Measurements from ENCODE around the gene SMARCB1. TPM values are rescaled to one million over a fixed set of nuclear protein-coding genes. Genes with fewer than 3 reads are reported as not detected.

SMARCB1 gene
- total RNA-seq, 1 donor = 55.2 TPM

DNA sequence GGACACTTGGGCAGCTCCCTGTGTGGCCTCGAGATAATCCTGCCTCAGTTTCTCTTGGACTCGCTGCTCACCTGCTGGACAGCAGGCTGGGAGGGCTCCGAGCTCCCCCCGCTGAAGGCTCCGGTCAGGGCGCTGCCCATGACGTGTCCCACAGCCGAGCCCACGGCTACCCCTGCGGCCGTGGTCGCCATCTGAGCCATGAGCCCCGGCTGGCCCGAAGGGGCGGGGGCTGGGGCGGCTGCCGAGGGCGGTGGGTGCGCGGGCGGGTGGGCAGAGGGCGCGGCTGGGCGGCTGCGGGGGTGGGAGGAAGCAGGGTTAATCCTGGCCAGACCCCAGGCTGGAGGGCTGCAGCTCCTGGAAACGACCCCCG is 19.5 kb upstream of the SMARCB1 start:
- H3K4me3 ChIP-seq (ENCODE audit: low read depth, low read length) = peak overlapping the region; percentile 53
- no peak for DNase-seq (ENCODE audit: low read depth)
- TF ChIP-seq, protein P1, sequence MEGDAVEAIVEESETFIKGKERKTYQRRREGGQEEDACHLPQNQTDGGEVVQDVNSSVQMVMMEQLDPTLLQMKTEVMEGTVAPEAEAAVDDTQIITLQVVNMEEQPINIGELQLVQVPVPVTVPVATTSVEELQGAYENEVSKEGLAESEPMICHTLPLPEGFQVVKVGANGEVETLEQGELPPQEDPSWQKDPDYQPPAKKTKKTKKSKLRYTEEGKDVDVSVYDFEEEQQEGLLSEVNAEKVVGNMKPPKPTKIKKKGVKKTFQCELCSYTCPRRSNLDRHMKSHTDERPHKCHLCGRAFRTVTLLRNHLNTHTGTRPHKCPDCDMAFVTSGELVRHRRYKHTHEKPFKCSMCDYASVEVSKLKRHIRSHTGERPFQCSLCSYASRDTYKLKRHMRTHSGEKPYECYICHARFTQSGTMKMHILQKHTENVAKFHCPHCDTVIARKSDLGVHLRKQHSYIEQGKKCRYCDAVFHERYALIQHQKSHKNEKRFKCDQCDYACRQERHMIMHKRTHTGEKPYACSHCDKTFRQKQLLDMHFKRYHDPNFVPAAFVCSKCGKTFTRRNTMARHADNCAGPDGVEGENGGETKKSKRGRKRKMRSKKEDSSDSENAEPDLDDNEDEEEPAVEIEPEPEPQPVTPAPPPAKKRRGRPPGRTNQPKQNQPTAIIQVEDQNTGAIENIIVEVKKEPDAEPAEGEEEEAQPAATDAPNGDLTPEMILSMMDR (IDR thresholded peaks at IDR 0.05; ENCODE audit: insufficient read depth, low read length) = no peak

DNA sequence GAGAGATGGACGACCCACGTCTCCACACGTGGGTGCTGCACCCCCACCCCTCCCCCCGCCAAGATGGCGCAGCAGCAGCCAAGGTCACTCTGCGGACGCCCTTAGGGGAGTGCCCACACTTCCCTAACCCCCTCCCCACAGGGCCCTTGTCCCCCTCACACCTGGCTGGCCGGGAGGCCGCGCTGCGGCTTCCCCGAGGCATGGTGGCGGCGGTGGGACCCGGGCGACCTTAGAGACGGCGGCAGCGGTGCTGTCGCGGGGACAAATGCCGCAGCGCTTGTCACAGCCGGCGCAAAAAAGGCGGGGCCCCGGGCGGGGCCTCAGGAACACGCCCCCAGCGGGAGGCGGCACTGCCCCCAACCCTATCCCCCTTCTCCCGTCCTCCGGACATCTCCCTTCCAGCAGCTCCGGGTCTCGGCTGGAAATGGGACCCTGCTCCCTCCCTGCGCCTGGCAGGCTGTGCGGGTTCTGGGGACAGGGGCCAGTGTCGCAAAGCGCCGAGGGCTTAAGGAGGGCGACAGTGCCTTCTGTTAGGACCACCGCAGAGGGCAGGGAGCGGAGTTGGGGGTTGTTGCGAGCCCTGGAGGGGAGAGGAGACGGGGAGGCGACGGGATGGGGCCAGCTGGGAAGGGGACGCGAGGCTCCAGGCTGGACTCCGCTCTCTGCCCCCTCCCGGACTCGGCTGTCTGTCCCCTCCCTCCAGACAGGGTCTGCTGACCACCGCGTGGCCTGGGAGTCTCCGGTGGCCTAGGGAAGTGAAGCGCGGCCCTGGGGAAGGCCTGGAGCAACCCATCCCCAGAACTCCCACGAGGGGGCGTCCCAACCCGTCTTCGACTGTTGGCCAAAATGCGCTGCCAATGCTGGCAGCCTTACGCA is 18.9 kb upstream of the SMARCB1 start, which contains the start of gene CHCHD10:
Gene CHCHD10 (minus strand): TSS at position 300 of the 876 bp plus-strand sequence. CDS start 98 bp downstream, at position 202.
- H3K4me3 ChIP-seq (ENCODE audit: low read depth, low read length) = peak within 1 kb of the TSS; percentile 53
- TF ChIP-seq, protein P1 (IDR thresholded peaks at IDR 0.05; ENCODE audit: insufficient read depth, low read length) = peak; percentile 80
- peak; percentile 64 for DNase-seq (ENCODE audit: low read depth)

DNA sequence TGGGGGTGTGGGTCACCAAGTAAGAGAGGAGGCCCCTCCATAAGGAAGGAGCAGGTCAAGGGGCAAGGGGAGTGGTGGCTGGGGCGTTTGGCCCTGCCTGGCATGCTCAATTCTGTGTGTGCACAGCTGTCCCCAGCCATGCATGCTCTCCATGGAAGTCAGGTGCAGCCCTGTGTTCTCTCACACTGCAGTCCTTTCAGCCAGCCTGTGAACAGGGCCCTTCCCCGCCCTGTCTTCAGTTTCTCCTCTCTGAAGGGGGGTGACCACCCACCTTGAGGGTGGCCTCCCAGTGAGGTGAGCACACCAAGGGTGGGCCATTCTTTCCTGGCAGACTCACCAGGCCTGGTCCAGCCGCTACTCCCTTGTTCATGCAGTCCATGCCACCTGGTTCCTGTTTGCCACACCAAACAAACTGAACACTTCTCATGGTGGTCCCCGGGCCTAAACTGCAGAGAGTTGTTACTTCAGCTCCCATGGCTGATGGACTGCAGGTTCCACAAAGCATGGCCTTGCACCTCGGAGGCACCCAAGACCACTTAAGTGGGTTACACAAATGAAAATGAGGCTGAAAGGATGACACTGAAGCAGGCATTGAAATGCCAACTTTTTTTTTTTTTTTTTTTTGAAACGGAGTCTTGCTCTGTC is 17.3 kb upstream of the SMARCB1 start:
- TF ChIP-seq, protein P1 (IDR thresholded peaks at IDR 0.05; ENCODE audit: insufficient read depth, low read length) = no peak
- no peak for DNase-seq (ENCODE audit: low read depth)
- H3K4me3 ChIP-seq (ENCODE audit: low read depth, low read length) = no peak overlapping the region

DNA sequence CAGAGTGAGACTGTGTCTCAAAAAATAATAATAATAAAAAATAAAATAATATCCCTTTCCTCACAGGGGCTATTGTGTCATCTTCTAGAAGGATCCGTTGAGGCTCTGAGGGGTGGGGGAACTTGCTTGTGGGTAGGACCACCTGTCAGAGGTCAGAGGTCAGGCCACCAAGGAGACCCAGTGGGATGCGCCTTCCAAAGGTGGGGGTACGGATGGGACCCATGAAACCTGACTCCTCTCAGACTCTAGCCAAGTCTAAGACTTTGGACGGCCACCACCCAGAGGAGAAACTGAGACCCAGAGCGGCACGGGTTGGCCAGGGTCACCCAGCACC is 14.5 kb upstream of the SMARCB1 start:
- TF ChIP-seq, protein P1 (IDR thresholded peaks at IDR 0.05; ENCODE audit: insufficient read depth, low read length) = no peak
- peak overlapping the region; percentile 53 for H3K4me3 ChIP-seq (ENCODE audit: low read depth, low read length)
- no peak for DNase-seq (ENCODE audit: low read depth)

DNA sequence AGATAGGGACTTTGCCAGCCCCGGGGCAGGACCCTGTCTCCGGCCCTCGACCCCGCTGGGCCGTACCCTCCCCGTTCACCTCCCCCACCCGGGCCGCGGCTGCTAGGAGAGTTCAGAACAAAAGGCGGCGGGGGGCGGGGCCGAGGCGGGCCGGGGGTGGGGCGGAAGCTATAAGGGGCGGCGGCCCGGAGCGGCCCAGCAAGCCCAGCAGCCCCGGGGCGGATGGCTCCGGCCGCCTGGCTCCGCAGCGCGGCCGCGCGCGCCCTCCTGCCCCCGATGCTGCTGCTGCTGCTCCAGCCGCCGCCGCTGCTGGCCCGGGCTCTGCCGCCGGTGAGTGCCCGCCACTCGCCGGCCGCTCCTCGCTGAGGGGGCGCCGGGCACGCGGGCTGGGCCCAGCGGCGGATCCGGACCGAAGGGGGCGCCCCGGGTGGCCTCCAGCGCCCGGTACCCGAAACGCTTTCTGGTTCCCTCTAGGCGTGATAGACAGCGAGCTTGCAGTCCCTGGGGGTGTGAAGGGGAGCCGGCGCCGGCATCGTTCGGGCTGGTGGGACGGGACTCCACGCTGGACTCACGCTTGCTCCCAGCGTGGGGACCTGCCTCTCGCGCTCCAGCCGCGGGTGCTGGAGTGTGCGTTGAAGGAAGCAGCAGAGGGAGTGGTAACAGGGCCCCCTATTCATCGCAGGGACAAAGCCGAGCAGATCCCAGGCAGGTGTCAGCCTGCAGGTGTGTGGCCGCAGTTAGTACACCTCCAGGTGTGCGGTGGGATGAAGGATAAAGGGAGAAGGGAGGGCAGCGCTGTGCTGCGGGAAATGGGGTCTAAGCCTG is 13.9 kb upstream of the SMARCB1 start, which contains the start of gene MMP11:
Gene MMP11 (plus strand): TSS at position 201 of the 825 bp plus-strand sequence. CDS start 22 bp downstream, at position 223.
- TF ChIP-seq, protein P1 (IDR thresholded peaks at IDR 0.05; ENCODE audit: insufficient read depth, low read length) = no peak
- H3K4me3 ChIP-seq (ENCODE audit: low read depth, low read length) = peak within 1 kb of the TSS; percentile 62
- peak; percentile 27 for DNase-seq (ENCODE audit: low read depth)

DNA sequence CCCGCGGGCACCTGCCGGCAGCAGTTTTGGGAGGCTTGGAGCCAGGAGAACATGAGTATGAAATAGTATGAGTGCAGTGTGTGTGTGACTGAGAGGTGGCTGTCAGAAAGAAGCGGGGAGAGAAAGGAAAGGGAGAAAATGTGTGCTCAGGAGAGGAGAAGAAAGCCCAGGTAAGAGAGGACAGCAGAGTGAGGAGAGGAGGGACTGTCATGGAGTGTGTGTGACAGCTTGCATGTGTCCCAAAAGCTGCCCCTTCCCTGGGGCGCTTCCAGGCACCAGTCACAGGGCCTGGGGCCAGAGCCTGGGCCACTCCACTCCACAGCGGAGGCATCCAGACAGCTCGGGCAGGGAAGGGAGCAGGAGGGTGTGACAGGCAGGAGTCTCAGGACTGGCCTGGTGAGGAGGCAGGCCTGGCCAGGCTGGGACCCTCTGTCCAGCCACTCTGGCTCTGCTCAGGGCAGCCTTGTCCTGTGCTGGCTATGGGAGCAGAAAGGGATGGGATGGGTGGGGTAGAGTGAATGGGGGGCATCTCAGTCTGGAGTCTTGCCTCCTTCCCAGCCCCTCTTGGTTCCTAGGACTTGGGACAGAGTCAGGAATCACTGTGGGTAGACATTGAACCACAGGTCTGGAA is 13.2 kb upstream of the SMARCB1 start:
- TF ChIP-seq, protein P1 (IDR thresholded peaks at IDR 0.05; ENCODE audit: insufficient read depth, low read length) = no peak
- DNase-seq (ENCODE audit: low read depth) = no peak
- peak overlapping the region; percentile 62 for H3K4me3 ChIP-seq (ENCODE audit: low read depth, low read length)
